GM12891 (cell line): Measurements from ENCODE around the gene PPHLN1.

Source experiments
- POLR2A ChIP-seq: IDR thresholded peaks from 2 replicates; pipeline ENCODE4 v1.6.1; 2011; ENCODE audit warnings: low read depth, low read length, control low read depth
- POLR2AphosphoS5 ChIP-seq: IDR thresholded peaks from 2 replicates; pipeline ENCODE4 v1.6.1; 2011; ENCODE audit warnings: low read depth, low read length, control low read depth

DNA sequence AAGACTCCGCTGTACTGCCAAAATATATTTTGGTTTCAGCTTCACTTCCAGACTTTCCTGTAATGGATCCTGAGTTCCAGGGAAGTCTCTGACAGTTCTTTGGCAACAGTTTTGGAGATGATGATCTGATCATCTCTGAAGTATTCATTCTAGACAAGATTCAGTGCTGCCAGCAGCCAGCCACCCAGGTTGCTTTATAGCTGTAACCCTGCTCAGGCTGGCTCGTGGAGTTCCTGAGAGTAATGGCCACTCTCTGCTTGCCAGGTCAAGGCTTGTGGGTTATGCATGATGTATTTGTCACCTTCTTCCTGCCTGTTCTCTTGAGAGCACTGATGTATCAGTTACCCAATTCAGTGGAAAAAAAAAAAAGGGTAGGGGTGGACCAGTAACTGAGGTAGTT, 124.3 kb downstream of the PPHLN1 start:
- TF ChIP-seq POLR2A (no peak), POLR2AphosphoS5 (no peak)
